Uterus (tissue), 2 donors: Measurements from ENCODE around the gene DDX31.

Source experiments
- CTCF ChIP-seq, 4 experiments: fragments of 200-600 bp in 2 of 4; fragments of 450-650 bp in 2 of 4; sonication (generic) in 2 of 4; IDR thresholded peaks; one replicate each; pipeline ENCODE4 v1.5.1; 2016 to 2019; ENCODE audit warnings: antibody characterized with exemption in 4 of 4, mild to moderate bottlenecking in 2 of 4, moderate library complexity in 1 of 4
- POLR2A ChIP-seq, 2 donors: fragments of 450-650 bp; IDR thresholded peaks; one replicate each; pipeline ENCODE4 v1.6.1; 2016; ENCODE audit warnings: antibody characterized with exemption in 2 of 2, mild to moderate bottlenecking in 1 of 2, moderate library complexity in 1 of 2

GRCh38 chr9:132628746-132629145, 41.0 kb downstream of the DDX31 start:
- TF ChIP-seq CTCF (IDR thresholded peaks at IDR 0.05) (no peak), POLR2A (IDR thresholded peaks at IDR 0.05) (no peak)
